AG09309 (cell line): ENCODE results near the gene PKMYT1.

Experiments used
- DNase-seq: peaks from one replicate; pipeline ENCODE4 v3.0.0-alpha.2; 2010; ENCODE audit warnings: low read depth
- H3K4me3 ChIP-seq: 2 replicates; pipeline ENCODE4 v1.5.1; 2011; ENCODE audit warnings: mild to moderate bottlenecking, low read depth, low read length, moderate library complexity; ENCODE audit not compliant: control insufficient read depth
- TF ChIP-seq, protein P1 (sequence below): IDR thresholded peaks from 2 replicates; pipeline ENCODE4 v1.5.1; 2011; ENCODE audit warnings: mild to moderate bottlenecking, low read depth, low read length, inconsistent platforms; ENCODE audit not compliant: insufficient read depth, control insufficient read depth; ENCODE audit errors: missing control alignments

Gene PKMYT1

DNA sequence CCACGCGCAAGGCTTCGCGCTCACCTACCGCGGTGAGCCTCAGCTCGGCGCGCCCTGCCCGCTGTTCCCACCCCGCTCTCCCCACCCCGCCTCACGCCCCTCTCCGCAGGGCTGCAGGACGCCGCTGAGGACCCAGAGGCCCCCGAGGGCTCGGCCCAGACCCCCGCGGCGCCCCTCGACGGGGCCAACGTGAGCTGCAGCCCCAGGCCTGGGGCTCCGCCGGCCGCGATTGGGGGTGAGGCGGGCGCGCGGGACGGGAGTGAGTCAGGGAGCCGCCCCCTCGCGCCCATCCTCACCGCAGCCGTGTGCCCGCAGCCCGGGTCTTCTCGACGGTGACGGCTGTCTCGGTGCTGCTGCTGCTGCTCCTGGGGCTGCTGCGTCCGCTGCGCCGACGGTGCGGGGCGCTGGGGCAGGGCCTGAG lies 13.0 kb downstream of the PKMYT1 start:
- H3K4me3 ChIP-seq, result no peak overlapping the region
- TF ChIP-seq, protein P1, sequence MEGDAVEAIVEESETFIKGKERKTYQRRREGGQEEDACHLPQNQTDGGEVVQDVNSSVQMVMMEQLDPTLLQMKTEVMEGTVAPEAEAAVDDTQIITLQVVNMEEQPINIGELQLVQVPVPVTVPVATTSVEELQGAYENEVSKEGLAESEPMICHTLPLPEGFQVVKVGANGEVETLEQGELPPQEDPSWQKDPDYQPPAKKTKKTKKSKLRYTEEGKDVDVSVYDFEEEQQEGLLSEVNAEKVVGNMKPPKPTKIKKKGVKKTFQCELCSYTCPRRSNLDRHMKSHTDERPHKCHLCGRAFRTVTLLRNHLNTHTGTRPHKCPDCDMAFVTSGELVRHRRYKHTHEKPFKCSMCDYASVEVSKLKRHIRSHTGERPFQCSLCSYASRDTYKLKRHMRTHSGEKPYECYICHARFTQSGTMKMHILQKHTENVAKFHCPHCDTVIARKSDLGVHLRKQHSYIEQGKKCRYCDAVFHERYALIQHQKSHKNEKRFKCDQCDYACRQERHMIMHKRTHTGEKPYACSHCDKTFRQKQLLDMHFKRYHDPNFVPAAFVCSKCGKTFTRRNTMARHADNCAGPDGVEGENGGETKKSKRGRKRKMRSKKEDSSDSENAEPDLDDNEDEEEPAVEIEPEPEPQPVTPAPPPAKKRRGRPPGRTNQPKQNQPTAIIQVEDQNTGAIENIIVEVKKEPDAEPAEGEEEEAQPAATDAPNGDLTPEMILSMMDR, result no peak
- DNase-seq, result no peak

DNA sequence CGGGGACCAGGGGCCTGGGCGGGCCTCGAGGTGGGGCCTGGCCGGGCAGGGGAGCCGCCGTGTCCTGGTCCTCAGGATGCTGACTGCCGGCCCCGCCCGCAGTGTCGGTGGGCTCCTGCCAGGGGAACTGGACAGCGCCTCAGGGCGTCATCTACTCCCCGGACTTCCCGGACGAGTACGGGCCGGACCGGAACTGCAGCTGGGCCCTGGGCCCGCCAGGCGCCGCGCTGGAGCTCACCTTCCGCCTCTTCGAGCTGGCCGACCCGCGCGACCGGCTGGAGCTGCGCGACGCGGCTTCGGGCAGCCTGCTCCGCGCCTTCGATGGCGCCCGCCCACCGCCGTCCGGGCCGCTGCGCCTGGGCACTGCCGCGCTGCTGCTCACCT lies 13.4 kb downstream of the PKMYT1 start:
- TF ChIP-seq, protein P1, result no peak
- no peak for DNase-seq

DNA sequence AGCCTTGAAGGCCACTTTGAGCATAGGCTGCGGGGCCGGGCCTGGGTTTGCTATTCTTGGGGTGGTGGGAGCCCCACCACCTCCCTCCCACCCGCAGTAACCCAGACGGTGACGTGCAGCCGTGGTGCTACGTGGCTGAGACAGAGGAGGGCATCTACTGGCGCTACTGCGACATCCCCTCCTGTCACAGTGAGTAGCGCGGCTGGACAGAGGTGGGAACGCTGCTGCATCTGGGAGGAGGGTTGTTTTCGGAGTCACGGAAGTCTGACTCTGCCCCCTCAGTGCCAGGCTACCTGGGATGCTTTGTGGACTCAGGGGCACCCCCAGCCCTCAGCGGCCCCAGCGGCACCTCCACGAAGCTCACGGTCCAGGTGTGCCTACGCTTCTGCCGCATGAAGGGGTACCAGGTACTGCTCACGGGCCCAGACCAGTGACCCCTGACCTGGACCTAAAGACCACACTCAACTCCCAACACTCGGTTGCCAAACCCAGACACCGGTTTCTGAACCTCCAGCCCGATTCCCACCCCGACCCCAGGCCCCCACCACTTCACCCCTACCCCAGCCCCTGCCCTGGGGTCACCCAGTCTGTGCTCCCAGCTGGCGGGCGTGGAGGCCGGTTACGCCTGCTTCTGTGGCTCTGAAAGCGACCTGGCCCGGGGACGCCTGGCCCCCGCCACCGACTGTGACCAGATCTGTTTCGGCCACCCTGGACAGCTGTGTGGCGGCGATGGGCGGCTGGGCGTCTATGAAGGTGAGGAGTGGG lies 14.0 kb downstream of the PKMYT1 start:
- no peak for DNase-seq
- TF ChIP-seq, protein P1, result no peak
- H3K4me3 ChIP-seq, result no peak overlapping the region

More for the DNA sequence above, 13.4 kb downstream of the PKMYT1 start:
- no peak overlapping the region for H3K4me3 ChIP-seq

DNA sequence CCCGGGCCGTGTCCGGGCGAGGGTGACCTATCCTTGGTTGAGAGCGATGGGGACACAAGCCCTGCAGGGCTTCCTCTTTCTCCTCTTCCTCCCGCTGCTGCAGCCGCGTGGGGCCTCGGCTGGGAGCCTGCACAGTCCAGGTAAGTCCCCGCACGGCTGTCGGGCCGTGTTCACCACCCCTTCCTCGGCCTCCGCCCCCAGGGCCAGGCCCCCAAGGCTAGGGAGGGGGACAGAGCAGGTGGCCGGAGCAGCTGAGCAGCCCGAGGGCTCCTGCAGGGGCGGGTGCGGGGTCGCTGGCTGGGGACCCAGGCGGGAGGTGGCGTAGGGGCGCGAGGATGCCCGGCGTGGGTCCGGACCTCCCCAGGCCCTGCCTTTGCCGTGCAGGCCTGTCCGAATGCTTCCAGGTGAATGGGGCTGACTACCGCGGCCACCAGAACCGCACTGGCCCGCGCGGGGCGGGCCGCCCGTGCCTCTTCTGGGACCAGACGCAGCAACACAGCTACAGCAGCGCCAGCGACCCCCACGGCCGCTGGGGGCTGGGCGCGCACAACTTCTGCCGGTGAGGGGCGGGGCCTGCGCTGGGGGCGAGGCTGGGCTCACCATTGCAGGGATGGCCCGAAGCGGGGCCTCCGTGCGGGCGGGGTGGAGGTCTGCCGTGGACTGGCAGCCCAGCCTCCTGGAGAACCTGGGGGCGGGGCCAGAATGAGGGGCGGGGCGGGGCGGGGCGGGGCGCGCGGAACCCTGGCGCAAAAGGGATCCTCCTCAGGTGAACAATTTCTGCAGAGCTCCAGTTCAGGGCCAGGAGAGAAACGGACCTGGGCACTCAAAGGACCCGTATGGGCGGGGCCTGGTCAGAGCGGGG lies 15.5 kb downstream of the PKMYT1 start:
- no peak overlapping the region for H3K4me3 ChIP-seq
- no peak for DNase-seq
- TF ChIP-seq, protein P1, result no peak

DNA sequence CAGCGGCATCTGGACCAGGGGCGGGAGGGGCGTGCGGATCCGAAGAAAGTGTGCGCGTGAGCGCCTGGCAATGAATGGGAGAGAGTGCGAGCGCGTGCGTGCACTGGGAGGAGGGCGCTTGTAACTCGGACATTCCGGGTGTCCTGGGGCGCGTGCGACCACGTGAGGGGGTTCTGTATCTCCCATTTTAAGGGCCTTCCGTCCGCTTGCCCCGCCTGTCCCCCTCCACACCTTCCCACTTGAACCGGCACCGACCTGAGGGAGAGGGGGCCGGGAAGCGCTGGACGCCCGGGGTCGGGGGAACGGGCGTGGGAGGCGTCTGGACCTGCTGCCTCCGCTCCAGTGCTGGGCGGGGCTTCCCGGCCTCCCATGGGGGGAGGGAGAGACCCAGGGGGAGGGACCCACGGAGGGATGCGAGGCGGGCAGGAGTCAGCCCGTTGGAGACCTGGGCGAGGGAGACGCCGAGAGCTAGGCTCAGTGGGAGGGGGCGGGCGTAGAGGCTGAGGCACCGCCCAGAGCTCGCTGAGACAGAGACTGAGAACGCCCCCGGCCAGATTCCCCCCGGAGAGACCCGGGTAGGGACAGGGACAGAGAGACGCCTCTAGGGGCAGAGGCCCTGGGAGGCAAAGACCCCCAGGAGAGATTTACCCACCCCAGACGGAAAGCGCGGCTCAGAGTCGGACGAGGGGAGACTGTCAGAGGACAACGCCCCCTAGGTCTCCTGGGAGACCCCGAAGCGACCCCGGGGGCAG lies 16.3 kb downstream of the PKMYT1 start, which contains the start of gene KREMEN2:
Gene KREMEN2 (plus strand): TSS at position 553 of the 752 bp plus-strand sequence. CDS start 246 bp downstream, outside the sequence.
- H3K4me3 ChIP-seq, result peak within 1 kb of the TSS; percentile 19
- no peak for DNase-seq
- TF ChIP-seq, protein P1, result no peak

DNA sequence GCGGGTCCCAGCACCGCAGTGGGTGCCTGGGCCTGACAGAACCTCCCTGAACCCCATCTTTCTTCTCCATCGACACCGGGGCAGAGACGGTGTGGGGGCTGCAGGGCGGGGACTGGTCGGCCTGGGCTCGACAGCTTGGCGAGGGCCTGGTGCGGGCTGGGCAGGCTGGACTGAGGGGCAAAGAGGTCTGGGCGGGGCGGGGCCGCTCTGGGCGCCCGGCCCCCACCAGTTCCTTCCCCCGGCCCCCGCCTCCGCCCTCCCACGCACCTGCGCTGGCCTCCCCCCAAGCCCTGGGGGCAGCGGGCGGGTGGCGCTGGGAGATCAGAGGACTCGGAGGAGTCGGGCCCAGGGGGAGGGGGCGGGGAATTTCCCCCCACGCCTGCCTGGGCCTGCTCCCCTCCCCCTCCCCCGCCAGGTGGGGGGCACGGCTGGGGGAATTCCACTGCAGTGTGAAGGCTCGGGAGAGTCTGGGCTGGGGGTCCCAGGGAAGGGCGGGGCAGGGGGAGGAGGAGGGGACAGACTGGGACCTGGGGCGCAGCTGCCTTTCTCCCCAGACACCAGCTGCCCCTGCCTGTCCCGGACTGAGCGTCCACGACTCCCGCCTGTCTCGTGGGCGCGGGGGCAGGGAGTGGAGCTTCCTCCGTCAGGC lies 17.0 kb downstream of the PKMYT1 start:
- peak overlapping the region; percentile 19 for H3K4me3 ChIP-seq
- no peak for DNase-seq
- TF ChIP-seq, protein P1, result no peak
